Right forelimb (tissue), 1 donor: ENCODE data around the gene C2orf69.
A peak's percentile ranks its signal among the peaks of the same experiment; 100 is the strongest.
"Not testable (repeated sequence)": the region's sequence is repeated elsewhere in the genome, so short reads cannot be mapped to it uniquely, and the experiment has no call there.

ENCODE experiments used
- DNase-seq: peaks from one replicate; pipeline ENCODE4 v3.0.0-alpha.2; 2018

The C2orf69 gene, protein sequence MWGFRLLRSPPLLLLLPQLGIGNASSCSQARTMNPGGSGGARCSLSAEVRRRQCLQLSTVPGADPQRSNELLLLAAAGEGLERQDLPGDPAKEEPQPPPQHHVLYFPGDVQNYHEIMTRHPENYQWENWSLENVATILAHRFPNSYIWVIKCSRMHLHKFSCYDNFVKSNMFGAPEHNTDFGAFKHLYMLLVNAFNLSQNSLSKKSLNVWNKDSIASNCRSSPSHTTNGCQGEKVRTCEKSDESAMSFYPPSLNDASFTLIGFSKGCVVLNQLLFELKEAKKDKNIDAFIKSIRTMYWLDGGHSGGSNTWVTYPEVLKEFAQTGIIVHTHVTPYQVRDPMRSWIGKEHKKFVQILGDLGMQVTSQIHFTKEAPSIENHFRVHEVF

DNA sequence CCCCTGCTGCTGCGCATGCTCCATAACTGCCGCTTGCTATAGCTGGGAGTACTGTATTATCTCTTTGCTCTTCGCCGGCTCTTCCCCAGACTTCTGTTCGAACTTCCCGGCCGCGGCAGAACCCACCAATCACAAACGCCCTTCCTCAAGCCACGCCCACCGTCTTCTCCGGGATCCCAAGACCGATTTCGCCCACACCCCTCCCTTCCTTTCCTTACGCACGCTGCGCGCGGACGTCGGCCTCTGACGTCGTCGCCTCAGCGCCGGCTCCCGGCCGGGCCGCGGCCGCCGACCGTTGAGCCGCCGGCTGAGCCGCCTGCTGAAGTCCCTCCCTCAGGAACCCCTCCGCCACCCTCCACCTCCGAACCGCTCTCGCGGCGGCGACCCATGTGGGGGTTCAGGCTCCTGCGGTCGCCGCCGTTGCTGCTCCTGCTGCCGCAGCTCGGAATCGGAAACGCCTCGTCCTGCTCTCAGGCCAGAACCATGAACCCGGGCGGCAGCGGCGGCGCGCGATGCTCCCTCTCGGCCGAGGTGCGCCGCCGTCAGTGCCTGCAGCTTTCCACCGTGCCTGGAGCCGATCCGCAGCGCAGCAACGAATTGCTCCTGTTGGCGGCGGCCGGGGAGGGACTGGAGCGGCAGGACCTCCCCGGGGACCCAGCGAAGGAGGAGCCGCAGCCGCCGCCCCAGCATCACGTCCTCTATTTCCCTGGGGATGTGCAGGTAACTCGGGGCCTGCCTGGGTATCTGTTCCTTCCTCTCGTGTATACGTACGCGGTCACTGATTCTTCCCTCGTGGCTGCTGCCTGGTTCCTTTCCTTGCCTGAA is at the start of gene C2orf69:
C2orf69 (plus strand) TSS at position 242 of the 825 bp plus-strand sequence; CDS start at position 388, 146 bp downstream.
- DNase-seq, result peak; percentile 98

DNA sequence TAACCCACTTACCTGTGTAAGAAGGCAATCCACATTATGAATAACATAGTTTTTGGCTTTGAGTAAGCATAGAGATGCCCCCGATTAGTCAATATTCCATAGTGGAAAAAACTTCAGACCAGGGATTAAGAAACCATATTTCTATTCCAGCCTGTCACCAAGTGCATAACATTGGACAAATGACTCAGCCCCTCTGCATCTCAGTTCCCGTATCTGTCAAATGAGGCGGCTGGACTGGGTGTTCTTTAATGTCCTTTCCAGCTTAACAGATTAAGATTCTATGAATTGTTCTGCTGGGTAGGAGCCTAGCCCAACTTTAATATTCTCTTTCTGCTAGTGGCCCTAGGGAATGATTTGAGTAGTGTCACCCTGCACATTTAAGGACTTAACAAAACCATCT is 48.3 kb upstream of the C2orf69 start:
- DNase-seq, result no peak

DNA sequence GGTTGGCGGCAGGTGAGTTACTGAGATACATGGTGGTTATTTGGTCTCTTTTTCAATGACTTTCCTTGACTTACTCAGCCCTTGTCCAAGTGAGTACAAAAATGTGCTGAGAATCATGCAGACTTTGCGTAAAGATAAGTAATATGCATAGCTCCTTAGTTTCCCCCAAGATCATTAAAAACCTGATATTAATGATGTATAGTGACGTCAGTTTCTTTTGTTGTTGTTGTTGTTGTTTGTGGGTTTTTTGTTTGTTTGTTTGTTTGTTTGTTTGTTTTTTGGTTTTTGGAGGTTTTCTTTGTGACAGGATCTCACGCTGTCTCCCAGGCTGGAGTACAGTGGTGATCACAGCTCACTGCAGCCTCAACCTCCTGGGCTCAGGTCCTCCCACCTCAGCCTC is 45.2 kb upstream of the C2orf69 start:
- no peak for DNase-seq

DNA sequence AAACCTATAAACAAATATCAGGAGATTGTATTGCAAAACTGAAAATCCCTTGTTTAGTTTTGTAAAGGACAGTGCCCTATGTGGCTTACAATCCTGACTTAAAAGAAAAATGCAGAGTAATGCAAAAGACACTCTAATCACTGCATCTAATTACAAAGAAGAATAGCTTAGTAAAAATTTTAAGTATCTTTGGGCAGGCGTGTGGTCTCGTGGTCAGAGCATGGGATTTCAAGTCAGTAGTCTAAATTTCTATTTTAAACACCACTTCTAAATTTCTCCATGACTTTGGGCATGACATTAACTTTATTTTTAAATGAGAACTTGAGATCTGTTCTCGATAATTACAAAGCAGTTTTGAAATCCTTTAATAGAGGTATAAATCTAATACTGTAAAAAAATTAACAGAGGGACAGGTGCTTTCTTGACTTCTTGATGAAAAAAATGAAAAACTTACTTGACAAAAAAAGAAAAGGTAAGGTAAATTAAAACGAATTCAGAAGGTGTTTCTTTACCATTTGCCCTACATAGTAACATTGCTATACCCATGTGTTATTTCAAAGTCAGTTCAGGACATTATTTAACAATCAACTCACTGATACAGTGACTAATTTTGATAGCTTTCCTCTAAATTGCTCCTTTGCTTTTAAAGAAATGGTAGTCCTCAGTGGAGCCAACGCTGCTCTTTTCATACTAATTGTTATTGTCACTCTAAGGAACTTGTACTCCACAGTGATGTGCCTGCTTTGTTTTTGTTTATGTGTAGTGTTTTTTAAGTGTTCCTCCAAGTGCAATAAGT is 42.5 kb upstream of the C2orf69 start:
- DNase-seq, result no peak

DNA sequence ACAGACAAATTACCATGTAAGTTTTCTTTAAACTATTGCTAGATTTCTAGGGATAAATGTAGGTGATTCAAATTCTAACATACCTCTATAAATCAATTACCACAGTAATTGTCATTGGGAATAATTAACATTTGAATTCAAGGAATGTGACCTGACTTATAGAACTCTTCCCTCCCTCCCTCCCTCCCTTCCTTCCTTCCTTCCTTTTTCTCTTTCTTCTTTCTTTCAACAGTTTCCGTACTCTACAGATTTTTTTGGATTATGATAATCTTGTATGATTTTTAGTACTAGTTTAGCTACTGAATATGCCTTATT is 41.9 kb upstream of the C2orf69 start:
- DNase-seq, result no peak

DNA sequence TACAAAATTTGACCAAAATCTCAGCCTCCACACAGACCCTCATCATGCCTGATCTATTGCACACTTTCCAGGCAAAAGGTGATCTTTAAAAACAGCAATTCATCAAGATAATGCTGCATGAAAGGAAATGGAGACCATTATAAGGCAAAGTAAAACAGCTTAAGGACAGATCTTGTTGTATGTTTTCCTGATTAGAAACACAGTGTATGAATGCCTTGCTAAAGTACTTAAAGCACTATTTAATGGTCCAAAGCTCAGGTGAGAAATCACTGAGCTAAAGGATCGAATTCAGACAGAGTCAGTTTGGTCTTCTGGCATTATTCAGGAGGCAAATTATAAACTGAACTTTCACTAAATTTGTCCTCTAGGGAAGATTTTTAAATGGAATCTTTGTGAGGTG is 41.4 kb upstream of the C2orf69 start:
- DNase-seq, result no peak

DNA sequence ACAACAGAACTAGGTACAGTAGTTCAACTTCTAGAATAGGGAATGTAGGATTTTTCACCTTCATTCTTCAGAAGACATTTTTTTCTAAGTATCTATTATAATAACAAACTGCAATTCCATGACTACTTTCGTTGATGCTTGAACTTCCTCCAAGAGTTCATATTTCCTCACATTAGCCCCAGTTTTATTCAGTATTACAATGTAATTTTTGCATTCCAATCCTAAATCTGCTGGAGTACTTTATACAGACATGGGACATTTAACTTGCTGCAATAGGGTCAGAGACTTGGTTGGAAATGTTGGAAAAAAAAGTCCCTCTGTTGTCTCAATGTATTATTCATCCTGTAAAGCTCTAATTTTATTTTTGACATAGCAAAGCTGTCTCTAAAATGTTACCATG is 40.5 kb upstream of the C2orf69 start:
- DNase-seq, result no peak

DNA sequence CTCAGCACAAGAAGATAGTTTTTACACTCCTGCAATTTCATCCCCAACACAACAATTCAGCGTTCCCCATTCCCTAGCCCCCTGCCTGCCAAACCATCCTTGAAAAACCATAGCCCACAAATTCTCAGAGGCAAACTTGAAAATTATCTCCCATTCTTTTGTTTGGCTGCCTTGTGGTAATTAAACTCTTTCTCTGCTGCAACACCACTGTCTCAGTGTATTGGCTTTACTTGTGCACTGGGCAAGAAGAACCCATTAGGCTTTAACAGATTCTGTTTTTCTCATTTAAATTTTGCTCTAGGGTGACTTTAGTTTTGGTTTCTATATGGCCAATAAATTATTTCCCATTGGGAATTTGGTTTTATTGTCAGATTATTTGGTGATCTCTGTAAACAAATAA is 36.9 kb upstream of the C2orf69 start:
- no peak for DNase-seq

DNA sequence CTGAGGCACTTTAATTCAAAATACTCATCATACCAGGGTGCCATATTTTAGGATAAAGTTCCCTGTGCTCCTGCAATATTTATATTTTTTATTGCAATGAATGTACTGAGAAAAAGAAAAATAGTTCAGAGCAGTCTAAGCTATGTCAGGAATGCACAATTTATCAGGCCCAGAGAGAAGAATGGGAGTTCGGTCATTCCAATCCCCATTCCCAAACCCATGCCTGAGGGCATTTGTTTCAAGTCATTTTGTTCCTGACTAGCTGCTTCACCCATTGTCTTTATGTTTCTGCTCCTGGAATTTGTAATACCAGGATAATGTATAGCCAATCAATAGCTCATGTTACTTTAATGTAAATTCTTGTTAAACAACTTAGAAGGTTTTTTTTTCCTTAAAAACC is 35.7 kb upstream of the C2orf69 start:
- DNase-seq, result no peak

DNA sequence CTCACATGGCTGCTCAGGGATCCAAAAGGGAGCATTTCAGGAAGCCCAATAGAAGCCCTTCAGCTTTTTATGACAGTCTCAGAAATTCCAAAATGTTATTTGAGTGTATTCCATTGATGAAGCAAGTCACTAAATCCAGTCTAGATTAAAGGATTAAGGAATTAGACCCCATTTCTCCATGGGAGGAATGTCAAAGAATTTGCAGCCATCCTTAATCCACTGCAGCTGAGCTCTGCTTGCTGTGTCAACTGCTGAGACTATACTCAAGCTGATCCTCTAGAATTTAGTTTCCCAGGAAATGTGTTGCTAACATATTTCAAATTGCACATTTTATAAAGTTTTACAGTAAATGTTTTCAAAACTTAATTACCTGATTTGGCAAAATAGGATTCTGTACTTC is 28.4 kb upstream of the C2orf69 start:
- DNase-seq, result no peak

DNA sequence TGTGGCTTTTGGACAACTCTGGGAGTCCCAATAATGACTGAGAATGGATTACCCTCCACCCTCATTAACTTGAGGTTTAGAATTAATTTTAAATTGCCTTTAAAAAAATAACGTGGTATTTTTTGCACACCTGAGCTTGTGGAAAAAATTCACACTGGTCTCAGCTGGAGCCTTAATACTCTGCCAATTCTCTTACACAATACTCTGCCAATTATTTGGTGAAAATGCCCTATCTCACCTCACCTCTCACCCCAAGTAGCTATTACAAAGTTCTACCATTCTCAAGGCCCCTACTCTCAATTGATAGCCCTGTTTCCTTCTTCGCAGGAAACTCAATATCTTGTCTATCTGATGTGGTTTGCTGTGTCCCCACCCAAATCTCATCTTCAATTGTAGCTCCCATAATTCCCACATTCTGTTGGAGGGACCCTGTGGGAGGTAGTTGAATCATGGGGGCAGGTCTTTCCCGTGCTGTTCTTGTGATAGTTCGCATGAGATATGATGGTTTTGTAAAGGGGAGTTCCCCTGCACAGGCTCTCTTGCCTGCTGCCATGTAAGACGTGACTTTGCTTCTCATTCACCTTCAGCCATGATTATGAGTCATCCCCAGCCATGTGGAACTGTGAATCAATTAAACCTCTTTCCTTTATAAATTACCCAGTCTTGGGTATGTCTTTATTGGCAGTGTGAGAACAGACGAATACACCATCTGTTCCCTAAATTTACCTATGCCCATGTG is 27.4 kb upstream of the C2orf69 start:
- DNase-seq, result no peak

DNA sequence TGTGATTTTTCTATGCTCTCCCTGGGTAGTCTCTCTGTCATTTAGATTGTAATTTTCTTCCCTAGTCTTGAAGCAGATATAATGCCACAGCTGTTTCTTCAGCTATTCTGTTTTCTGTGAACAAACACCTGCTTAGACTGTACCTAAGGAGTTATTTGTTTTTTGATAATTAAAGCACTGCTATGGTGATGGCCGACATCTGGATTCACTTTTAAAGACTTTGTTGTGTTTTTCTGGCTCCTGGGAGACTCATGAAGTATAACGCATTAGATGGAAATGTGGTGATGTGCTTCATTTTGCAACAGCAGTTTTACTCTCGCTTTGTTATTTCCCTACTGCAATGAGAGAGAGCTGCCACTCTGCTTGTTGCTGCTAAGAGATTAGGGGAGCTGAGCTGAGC is 15.7 kb upstream of the C2orf69 start:
- DNase-seq, result no peak

DNA sequence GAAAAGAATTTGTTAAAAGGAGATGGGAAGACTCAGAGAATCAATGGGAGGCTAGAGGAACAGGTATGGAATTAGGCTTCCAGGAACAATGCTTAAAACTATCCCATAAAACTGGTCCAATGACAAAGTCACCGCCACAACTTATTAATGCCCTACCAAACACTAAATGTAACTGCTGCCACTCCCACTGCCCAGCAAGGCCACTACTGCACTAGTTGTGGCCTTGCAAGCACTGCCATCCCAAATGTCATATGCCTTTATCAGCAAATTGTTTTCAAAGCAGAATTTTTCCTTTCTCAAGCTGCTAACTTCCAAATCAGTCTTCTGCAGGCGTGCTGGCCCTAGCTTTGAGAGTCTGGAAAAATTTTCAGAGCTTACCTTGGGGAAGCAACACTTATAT is 14.5 kb upstream of the C2orf69 start:
- no peak for DNase-seq

DNA sequence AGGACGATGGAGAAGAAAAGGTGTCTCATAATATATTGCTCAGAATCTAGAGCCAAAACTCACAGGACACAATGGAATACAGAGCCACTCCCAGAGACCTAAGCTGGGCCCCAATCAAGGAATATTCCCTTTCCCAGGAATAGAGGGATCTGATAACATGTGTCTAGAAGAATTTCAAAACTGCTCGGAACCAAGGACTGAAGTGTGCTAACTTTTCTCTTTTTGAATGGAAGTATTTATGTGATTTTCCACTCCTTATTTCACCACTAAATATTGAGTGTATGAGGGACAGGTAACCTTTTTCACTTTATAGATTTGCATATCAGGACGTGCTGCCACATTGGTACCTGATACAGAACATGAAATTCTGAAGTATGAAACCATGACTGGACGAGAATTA is 9.2 kb upstream of the C2orf69 start:
- no peak for DNase-seq

DNA sequence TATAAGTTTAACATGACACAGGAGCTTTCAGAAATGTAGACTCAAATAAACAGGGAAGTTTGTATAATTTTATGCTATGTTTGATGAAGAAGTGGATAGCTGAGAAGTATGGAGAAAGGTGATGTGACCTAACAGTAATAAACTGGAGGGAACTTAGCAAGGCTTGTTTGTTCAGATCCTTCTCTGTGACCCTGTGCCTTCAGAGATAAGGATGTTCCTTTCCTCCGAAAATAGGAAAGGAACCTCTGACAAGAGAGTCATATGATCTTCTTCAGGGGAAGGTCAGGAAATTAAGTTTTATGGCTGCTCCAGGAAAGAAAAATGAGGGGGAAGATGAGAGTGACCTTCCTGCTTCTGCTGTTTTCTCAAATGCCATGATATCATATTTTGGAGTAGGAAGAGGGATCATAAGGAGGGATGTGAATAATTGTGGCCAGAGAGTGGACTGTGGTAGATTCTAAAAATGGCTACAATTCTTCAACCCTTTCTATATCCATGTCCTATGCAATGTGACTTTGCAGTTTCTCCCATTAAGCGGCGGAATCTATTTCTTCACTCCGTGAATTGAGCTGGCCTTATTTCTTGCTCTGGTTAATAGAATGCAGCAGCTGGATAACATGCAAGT is 8.5 kb upstream of the C2orf69 start:
- no peak for DNase-seq

DNA sequence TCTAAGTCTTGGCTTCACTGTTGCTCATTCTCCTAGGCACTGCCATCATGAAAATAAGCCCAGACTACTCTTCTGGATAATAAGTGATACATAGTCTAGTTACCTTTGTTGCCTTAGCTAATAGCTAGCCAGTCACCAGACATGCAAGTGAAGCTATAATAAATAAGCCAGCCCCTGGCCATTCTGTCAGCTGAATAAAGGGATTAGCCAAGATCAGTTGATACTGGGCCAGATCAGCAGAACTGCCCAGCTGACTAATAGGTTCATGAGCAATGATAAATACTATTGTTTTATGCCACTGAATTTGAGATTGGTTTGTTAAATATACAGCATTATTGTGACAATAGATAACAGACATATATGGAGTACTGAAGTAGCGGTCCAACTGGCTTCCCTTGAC is 8.0 kb upstream of the C2orf69 start:
- no peak for DNase-seq

DNA sequence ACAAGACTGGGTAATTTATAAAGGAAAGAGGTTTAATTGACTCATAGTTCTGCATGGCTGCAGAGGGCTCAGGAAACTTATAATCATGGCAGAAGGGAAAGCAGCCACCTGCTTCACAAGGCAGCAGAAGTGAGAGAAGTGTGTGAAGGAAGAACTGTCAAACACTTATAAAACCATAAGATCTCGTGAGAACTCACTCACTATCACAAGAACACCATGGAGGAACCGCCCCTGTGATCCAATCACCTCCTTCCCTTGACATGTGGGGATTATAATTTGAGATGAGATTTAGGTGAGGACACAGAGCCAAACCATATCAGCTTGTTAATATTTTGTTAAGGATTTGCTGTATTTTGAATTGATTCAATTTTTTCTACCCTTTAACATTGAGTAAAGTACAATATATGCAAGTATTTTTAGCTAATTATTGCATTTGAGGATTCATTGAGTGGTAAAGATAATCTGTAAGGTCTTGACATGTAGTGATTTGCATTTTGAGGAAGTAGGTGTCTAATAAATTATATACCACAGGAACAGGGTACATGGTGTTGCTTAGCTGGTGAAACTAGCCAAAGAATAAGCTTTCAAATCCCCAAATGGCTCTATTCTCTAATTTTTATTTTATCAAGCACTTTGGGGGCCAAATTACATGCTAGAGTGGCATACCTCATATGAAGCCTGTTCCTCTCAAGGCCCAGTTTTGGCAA is 3.9 kb upstream of the C2orf69 start:
- DNase-seq, result no peak

DNA sequence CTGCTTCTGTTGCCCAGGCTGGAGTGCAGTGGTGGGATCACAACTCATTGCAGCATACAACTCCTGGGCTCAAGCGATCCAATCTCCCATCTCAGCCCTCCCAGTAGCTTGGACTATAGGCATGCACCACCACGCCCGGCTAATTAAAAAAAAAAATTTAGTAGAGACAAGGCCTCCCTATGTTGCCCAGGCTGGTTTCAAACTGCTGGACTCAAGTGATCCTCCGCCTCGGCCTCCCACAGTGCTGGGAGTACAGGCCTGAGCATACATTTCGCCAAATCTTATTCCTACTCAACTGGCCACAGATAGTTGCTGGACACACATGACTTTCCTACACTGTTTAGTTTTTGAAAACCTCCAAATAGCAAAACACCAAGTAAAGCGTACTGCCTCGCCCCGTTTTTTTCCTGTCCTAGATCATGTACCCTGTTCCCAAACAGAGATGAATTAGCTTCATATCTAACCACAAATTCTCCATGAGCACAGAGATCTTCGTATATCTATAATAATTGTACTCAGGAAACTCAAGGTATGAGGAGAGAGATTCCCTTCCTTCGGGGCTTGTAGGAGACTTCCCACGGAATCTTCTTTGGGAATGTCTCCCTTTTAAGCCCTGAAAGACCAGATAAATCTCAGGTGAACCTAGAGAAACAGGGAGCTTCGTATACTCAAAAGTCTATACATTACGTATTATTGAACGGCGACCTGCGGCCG is 598 bp upstream of the C2orf69 start:
- DNase-seq, result no peak

DNA sequence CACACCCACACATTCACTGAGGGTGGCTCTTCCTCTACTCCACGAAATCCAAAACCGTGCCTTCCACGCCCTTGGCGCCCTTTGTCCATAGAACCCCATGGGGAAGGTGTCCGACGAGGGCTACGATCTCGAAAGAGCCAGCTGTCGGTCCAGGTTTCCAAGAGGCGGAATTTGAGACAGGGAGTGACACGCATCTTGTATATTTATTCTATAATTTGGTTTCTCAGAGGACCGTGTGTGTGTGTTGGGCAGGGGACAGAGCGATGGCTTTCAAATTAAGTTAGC is 726 bp downstream of the C2orf69 start:
- no peak for DNase-seq

DNA sequence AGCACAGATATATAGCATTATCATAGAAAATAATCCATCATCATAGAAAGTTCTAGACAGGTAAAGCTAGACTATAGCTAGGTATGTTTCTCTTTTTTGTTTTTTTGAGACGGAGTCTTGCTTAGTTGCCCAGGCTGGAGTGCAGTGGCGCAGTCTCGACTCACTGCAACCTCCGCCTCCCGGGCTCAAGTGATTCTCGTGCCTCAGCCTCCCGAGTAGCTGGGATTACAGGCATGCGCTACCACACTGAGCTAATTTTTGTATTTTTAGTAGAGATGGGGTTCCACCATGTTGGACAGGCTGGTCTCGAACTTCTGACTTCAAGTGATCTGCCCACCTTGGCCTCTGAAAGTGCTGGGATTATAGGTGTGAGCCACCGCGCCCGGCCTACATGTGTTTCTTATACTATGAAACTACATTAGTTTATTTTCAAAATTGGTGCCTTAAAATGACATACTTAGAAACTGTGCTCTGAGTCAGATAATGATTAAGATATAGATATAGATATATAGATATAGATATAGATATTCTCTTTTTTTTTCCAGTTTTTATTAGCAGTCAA is 1.5 kb downstream of the C2orf69 start:
- not testable (repeated sequence) for DNase-seq

DNA sequence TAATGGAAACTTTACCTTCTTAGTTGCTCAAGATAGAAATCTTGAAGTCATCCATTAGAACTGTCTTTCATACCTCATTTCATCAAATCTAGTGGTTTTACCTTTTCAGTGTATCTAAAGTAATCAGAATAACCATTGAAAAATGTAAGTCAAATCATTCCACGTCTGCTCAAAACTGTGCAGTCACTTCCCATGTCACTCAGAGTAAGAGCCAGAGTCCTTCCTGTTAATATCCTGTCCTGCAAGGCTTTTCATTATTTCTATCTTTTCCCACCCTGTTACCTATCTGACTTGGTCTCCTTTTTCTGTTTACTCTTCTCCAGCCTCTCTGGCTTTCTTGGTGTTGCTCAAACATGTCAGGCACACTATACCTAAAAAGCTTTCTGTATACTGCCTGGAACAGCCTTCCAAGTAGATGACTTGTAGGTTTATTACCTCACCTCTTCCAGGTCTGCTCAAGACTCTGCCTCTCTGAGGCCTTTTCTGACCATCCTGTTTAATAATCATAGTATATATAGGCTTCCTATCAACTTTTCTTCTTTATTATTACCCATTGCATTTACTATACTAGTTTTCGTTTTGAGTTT is 3.4 kb downstream of the C2orf69 start:
- no peak for DNase-seq
